ENCODE data around the gene NUP210. TPM values are rescaled to one million over a fixed set of nuclear protein-coding genes. Genes with fewer than 3 reads are reported as not detected.

NUP210 gene
- total RNA-seq, 1 donor = 0.45 TPM

GRCh38 chr3:13329746-13330145 lies 90.4 kb downstream of the NUP210 start:
- no peak for DNase-seq (ENCODE audit: low read depth)
- H3K4me3 ChIP-seq (ENCODE audit: low read depth, low read length) = no peak overlapping the region
- no peak for TF ChIP-seq CTCF (IDR thresholded peaks at IDR 0.05; ENCODE audit: insufficient read depth, low read length)

GRCh38 chr3:13325892-13326443 lies 94.2 kb downstream of the NUP210 start:
- no peak for DNase-seq (ENCODE audit: low read depth)
- H3K4me3 ChIP-seq (ENCODE audit: low read depth, low read length) = no peak overlapping the region
- TF ChIP-seq CTCF (IDR thresholded peaks at IDR 0.05; ENCODE audit: insufficient read depth, low read length) = no peak

- no peak overlapping the region for H3K4me3 ChIP-seq (ENCODE audit: low read depth, low read length)
- no peak for TF ChIP-seq CTCF (IDR thresholded peaks at IDR 0.05; ENCODE audit: insufficient read depth, low read length)
- DNase-seq (ENCODE audit: low read depth) = no peak
Measured at GRCh38 chr3:13324835-13325501, 95.2 kb downstream of the NUP210 start.

GRCh38 chr3:13323822-13324221 lies 96.3 kb downstream of the NUP210 start:
- DNase-seq (ENCODE audit: low read depth) = no peak
- TF ChIP-seq CTCF (IDR thresholded peaks at IDR 0.05; ENCODE audit: insufficient read depth, low read length) = no peak

GRCh38 chr3:13322324-13322723 lies 97.8 kb downstream of the NUP210 start:
- DNase-seq (ENCODE audit: low read depth) = no peak
- H3K4me3 ChIP-seq (ENCODE audit: low read depth, low read length) = no peak overlapping the region
- no peak for TF ChIP-seq CTCF (IDR thresholded peaks at IDR 0.05; ENCODE audit: insufficient read depth, low read length)

More at GRCh38 chr3:13323822-13324221, 96.3 kb downstream of the NUP210 start:
- H3K4me3 ChIP-seq (ENCODE audit: low read depth, low read length) = no peak overlapping the region

- no peak for TF ChIP-seq CTCF (IDR thresholded peaks at IDR 0.05; ENCODE audit: insufficient read depth, low read length)
- no peak overlapping the region for H3K4me3 ChIP-seq (ENCODE audit: low read depth, low read length)
- DNase-seq (ENCODE audit: low read depth) = no peak
Measured at GRCh38 chr3:13319564-13320220, 100.4 kb downstream of the NUP210 start.
